ENCODE measurements around the gene EHBP1.

Gene EHBP1

GRCh38 chr2:63078852-63079606, 373.5 kb downstream of the EHBP1 start:
- DNase-seq = no peak

- no peak for DNase-seq
Observed at GRCh38 chr2:63081404-63081803, 375.9 kb downstream of the EHBP1 start.

- DNase-seq = no peak
Observed at GRCh38 chr2:63086687-63087086, 381.2 kb downstream of the EHBP1 start.

GRCh38 chr2:63092401-63092800, 386.9 kb downstream of the EHBP1 start:
- DNase-seq = no peak

GRCh38 chr2:63092857-63093256, 387.3 kb downstream of the EHBP1 start:
- no peak for DNase-seq

GRCh38 chr2:63093502-63093901, 388.0 kb downstream of the EHBP1 start:
- DNase-seq = no peak

Data from C1 segment of cervical spinal cord (tissue), 14 donors.